IPS-18c (cell line): ENCODE measurements around the gene COX6A2.
A peak's percentile ranks its signal among the peaks of the same experiment; 100 is the strongest.

ENCODE experiments used
- H3K4me3 ChIP-seq: 2 replicates; pipeline ENCODE4 v1.7.0; 2013; ENCODE audit warnings: low read depth, mild to moderate bottlenecking, low read length, moderate library complexity; ENCODE audit not compliant: insufficient read depth
- H3K9me3 ChIP-seq: one replicate; pipeline ENCODE4 v1.6.1; 2013; ENCODE audit warnings: mild to moderate bottlenecking, low read length, moderate library complexity; ENCODE audit not compliant: control insufficient read depth, insufficient read depth

Gene COX6A2

GRCh38 chr16:31428279-31428597, at the start of gene COX6A2:
COX6A2 (minus strand) TSS chr16:31428360; CDS start chr16:31428325, 35 bp downstream.
- no peak within 1 kb of the TSS for H3K4me3 ChIP-seq
- H3K9me3 ChIP-seq = no peaks in the 10 kb centered on the region

GRCh38 chr16:31477220-31478216, 49.4 kb upstream of the COX6A2 start:
- Histone ChIP-seq H3K9me3 (peaks cover 2% of the 10 kb centered on the region), H3K4me3 (peak overlapping the region; percentile 65)

GRCh38 chr16:31476303-31477219, 48.4 kb upstream of the COX6A2 start:
- H3K9me3 ChIP-seq = peaks cover 2% of the 10 kb centered on the region
- H3K4me3 ChIP-seq = peak overlapping the region; percentile 65

- peaks cover 2% of the 10 kb centered on the region for H3K9me3 ChIP-seq
- H3K4me3 ChIP-seq = peak overlapping the region; percentile 61; the same call in 1 of the 2 replicates
Observed at GRCh38 chr16:31475946-31476302, 47.8 kb upstream of the COX6A2 start.

GRCh38 chr16:31474773-31475738, 46.9 kb upstream of the COX6A2 start:
- peaks cover 2% of the 10 kb centered on the region for H3K9me3 ChIP-seq
- H3K4me3 ChIP-seq = no peak overlapping the region

GRCh38 chr16:31474173-31474714, 46.1 kb upstream of the COX6A2 start:
- no peak overlapping the region for H3K4me3 ChIP-seq

GRCh38 chr16:31473264-31473984, 45.3 kb upstream of the COX6A2 start:
- H3K4me3 ChIP-seq = no peak overlapping the region
- H3K9me3 ChIP-seq = peaks cover 2% of the 10 kb centered on the region

More at GRCh38 chr16:31474173-31474714, 46.1 kb upstream of the COX6A2 start:
- peaks cover 2% of the 10 kb centered on the region for H3K9me3 ChIP-seq

GRCh38 chr16:31472709-31473203, 44.6 kb upstream of the COX6A2 start:
- H3K4me3 ChIP-seq = peak overlapping the region; percentile 67

GRCh38 chr16:31471875-31472708, 43.9 kb upstream of the COX6A2 start, which contains the start of gene TGFB1I1:
TGFB1I1 (plus strand) TSS chr16:31472152; CDS start chr16:31472189, 37 bp downstream.
- peaks cover 2% of the 10 kb centered on the region for H3K9me3 ChIP-seq
- H3K4me3 ChIP-seq = peak within 1 kb of the TSS; percentile 67

More at GRCh38 chr16:31472709-31473203, 44.6 kb upstream of the COX6A2 start:
- H3K9me3 ChIP-seq = peaks cover 2% of the 10 kb centered on the region

- Histone ChIP-seq H3K4me3 (peak overlapping the region; percentile 67), H3K9me3 (peaks cover 2% of the 10 kb centered on the region)
Observed at GRCh38 chr16:31471241-31471874, 43.2 kb upstream of the COX6A2 start.

- no peak overlapping the region for H3K4me3 ChIP-seq
- H3K9me3 ChIP-seq = peaks cover 2% of the 10 kb centered on the region
Observed at GRCh38 chr16:31470615-31471014, 42.5 kb upstream of the COX6A2 start.

- H3K4me3 ChIP-seq = no peak overlapping the region
- peaks cover 2% of the 10 kb centered on the region for H3K9me3 ChIP-seq
Observed at GRCh38 chr16:31467858-31468257, 39.7 kb upstream of the COX6A2 start.

- H3K4me3 ChIP-seq = no peak overlapping the region
- H3K9me3 ChIP-seq = no peaks in the 10 kb centered on the region
Observed at GRCh38 chr16:31467151-31467773, 39.1 kb upstream of the COX6A2 start.

- no peaks in the 10 kb centered on the region for H3K9me3 ChIP-seq
- no peak overlapping the region for H3K4me3 ChIP-seq
Observed at GRCh38 chr16:31466381-31466841, 38.3 kb upstream of the COX6A2 start.
